Measurements from ENCODE around the gene MX2. TPM values are rescaled to one million over a fixed set of nuclear protein-coding genes. Genes with fewer than 3 reads are reported as not detected.

The MX2 gene
- total and polyA plus RNA-seq, 2 of the 4 experiments (the other 2 are of a cell fraction), result 0.53 to 0.54 TPM

DNA sequence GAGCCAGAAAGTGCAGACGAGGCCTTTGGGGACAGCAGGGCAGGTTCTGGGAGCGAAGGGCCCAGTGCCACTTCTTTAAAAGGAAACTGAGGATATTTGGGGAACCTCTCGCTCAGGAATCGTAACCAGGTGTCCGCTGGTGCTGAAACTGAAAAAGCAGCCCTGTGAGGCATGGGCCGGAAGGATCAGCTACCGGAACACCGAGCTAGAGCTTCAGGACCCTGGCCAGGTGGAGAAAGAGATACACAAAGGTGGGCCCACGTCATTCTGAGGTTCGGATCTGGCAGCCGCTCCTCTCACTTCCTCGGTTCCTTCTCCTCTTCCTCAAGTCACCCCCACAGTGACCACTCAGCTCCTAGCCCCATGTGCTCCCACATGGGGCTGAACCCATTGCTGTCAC lies 18.1 kb downstream of the MX2 start:
- no peak overlapping the region for H4K91ac ChIP-seq (ENCODE audit: insufficient read depth, low read depth, low read length)
- H2BK5ac ChIP-seq (ENCODE audit: low read depth, low read length, poor library complexity, severe bottlenecking), result no peak overlapping the region
- no peak overlapping the region for H3K56ac ChIP-seq (ENCODE audit: extremely low read depth, insufficient read depth, low read length)
- dilution Hi-C loops (cut with HindIII; ENCODE audit: low sequenced_read_pairs, unreplicated experiment), result no loop called here
- H2BK20ac ChIP-seq (ENCODE audit: low read depth, low read length), result no peak overlapping the region
- no TSS peak for BruUV-seq (replicated peaks)
- H3K4me3 ChIP-seq (ENCODE audit: insufficient read depth, low read depth, low read length), result no peak overlapping the region
- ChIA-PET POLR2A (ENCODE audit: unreplicated experiment) (no interaction called here), CTCF (no interaction called here)
- H2AK5ac ChIP-seq (ENCODE audit: low read depth, low read length), result no peak overlapping the region
- no peak overlapping the region for H2AFZ ChIP-seq (replicated peaks; ENCODE audit: low read length, poor library complexity)
- H3K9me3 ChIP-seq (ENCODE audit: control insufficient read depth, insufficient read depth, low read length), result no peaks in the 10 kb centered on the region
- ATAC-seq (ENCODE audit: low read depth) (no peak), DNase-seq (no peak)
- no peak overlapping the region for H3K23ac ChIP-seq (ENCODE audit: low read depth, low read length)
- no peaks in the 10 kb centered on the region for H3K4me1 ChIP-seq (ENCODE audit: control insufficient read depth, insufficient read depth, low read length)
- intact Hi-C loops (cut with micrococcal nuclease), result no loop called here
- H4K8ac ChIP-seq (ENCODE audit: low read depth in 2 of 2, low read length in 2 of 2), result no peak overlapping the region
- in situ Hi-C loops (cut with MboI; ENCODE audit: low sequenced_read_pairs), result no loop called here
- no peaks in the 10 kb centered on the region for H3K79me1 ChIP-seq (ENCODE audit: low read depth in 1 of 2, low read length in 2 of 2)
- no peak overlapping the region for H3K18ac ChIP-seq (ENCODE audit: low read depth, low read length)
- no peaks in the 10 kb centered on the region for H3K36me3 ChIP-seq (ENCODE audit: control insufficient read depth, insufficient read depth, low read length)
- H4K5ac ChIP-seq (ENCODE audit: low read depth, low read length), result no peak overlapping the region
- no peak overlapping the region for H2BK120ac ChIP-seq (ENCODE audit: low read depth, low read length)
- no peak overlapping the region for H2BK15ac ChIP-seq (ENCODE audit: low read depth, low read length)
- H3K9ac ChIP-seq (ENCODE audit: low read depth, low read length), result no peak overlapping the region
- H4K20me1 ChIP-seq (ENCODE audit: insufficient read depth, low read length), result no peaks in the 10 kb centered on the region
- H3K4me2 ChIP-seq (ENCODE audit: low read depth, low read length), result no peak overlapping the region
- no peak overlapping the region for H3K4ac ChIP-seq (ENCODE audit: low read depth, low read length)
- TF ChIP-seq SMC3 (IDR thresholded peaks at IDR 0.05; ENCODE audit: low read depth, low read length) (no peak), NFE2L2 (IDR thresholded peaks at IDR 0.05; ENCODE audit: low read depth, low read length) (no peak), FOS (IDR thresholded peaks at IDR 0.05; ENCODE audit: low read depth, low read length) (no peak), MAFK (IDR thresholded peaks at IDR 0.05; ENCODE audit: low read depth, low read length) (no peak), CHD1 (IDR thresholded peaks at IDR 0.05; ENCODE audit: low read depth, low read length) (no peak), MXI1 (IDR thresholded peaks at IDR 0.05; ENCODE audit: borderline replicate concordance, low read depth, low read length) (no peak), MAZ (IDR thresholded peaks at IDR 0.05; ENCODE audit: borderline replicate concordance, low read depth, low read length) (no peak)
- TF ChIP-seq, protein P1, sequence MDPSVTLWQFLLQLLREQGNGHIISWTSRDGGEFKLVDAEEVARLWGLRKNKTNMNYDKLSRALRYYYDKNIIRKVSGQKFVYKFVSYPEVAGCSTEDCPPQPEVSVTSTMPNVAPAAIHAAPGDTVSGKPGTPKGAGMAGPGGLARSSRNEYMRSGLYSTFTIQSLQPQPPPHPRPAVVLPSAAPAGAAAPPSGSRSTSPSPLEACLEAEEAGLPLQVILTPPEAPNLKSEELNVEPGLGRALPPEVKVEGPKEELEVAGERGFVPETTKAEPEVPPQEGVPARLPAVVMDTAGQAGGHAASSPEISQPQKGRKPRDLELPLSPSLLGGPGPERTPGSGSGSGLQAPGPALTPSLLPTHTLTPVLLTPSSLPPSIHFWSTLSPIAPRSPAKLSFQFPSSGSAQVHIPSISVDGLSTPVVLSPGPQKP (IDR thresholded peaks at IDR 0.05; ENCODE audit: borderline replicate concordance, low read depth, low read length), result no peak
- H3K14ac ChIP-seq (replicated peaks; ENCODE audit: low read depth, low read length), result no peak overlapping the region
- no peaks in the 10 kb centered on the region; the same call in 1 of the 2 replicates for H3K27me3 ChIP-seq (ENCODE audit: control insufficient read depth, insufficient read depth, low read length)
- H2AK9ac ChIP-seq (replicated peaks; ENCODE audit: low read depth, low read length, poor library complexity), result no peak overlapping the region
- H3K9me1 ChIP-seq (ENCODE audit: insufficient read depth, low read length), result no peaks in the 10 kb centered on the region
- H3K27ac ChIP-seq (ENCODE audit: insufficient read depth, low read length), result no peak overlapping the region
- WGBS, 2 experiments (ENCODE audit: extremely low coverage in 2 of 2, insufficient read length in 1 of 2), result no CpG with 5 or more reads among the region's 12 CpGs
